Lower lobe of right lung (tissue), 2 donors: ENCODE measurements around the gene EHBP1L1. TPM values are rescaled to one million over a fixed set of nuclear protein-coding genes. Genes with fewer than 3 reads are reported as not detected.
A peak's percentile ranks its signal among the peaks of the same experiment; 100 is the strongest.

Experiments used
- ATAC-seq, 2 donors: fragments of 200-7000 bp; cut with Tn5 transposase; one replicate each; pipeline ENCODE4 v1.9.1; 2020 to 2022; ENCODE audit warnings: mild to moderate bottlenecking in 2 of 2, moderate library complexity in 2 of 2
- DNase-seq: peaks from one replicate; pipeline ENCODE4 v3.0.0-alpha.2; 2020
- H3K27ac ChIP-seq: fragments of 200-600 bp; one replicate; pipeline ENCODE4 v1.8.0; 2022
- H3K27me3 ChIP-seq: fragments of 200-600 bp; one replicate; pipeline ENCODE4 v1.8.0; 2022; ENCODE audit warnings: low read depth
- H3K36me3 ChIP-seq: fragments of 200-600 bp; one replicate; pipeline ENCODE4 v1.8.0; 2022; ENCODE audit warnings: mild to moderate bottlenecking
- H3K4me1 ChIP-seq: fragments of 200-600 bp; one replicate; pipeline ENCODE4 v1.8.0; 2022
- H3K4me3 ChIP-seq: fragments of 200-600 bp; one replicate; pipeline ENCODE4 v1.8.0; 2022; ENCODE audit warnings: mild to moderate bottlenecking
- H3K9me3 ChIP-seq: fragments of 200-600 bp; one replicate; pipeline ENCODE4 v1.8.0; 2022
- intact Hi-C: fragments of 100-400 bp; cut with DNase I; formaldehyde crosslinking; loops from one replicate; pipeline ENCODE4 v1.11.0; 2022
- total RNA-seq: library from RNA; stranded (reverse); fragmentation: NEBNext Ultra II Directional; extraction: Animal tissue kit (Norgen Biotek cat#: 25700); gene quantifications from one replicate; pipeline ENCODE4 v1.2.1, GENCODE V29; 2021
- TF ChIP-seq, protein P1 (sequence below): fragments of 200-600 bp; IDR thresholded peaks from one replicate; pipeline ENCODE4 v1.8.0; 2022; ENCODE audit warnings: antibody characterized with exemption, mild to moderate bottlenecking
- donor health status: DM: no; HTN: yes; CAD: no; lungs with severe emphysema.

Gene EHBP1L1
- total RNA-seq, 1 donor from 2014 or later, result 110 TPM

DNA sequence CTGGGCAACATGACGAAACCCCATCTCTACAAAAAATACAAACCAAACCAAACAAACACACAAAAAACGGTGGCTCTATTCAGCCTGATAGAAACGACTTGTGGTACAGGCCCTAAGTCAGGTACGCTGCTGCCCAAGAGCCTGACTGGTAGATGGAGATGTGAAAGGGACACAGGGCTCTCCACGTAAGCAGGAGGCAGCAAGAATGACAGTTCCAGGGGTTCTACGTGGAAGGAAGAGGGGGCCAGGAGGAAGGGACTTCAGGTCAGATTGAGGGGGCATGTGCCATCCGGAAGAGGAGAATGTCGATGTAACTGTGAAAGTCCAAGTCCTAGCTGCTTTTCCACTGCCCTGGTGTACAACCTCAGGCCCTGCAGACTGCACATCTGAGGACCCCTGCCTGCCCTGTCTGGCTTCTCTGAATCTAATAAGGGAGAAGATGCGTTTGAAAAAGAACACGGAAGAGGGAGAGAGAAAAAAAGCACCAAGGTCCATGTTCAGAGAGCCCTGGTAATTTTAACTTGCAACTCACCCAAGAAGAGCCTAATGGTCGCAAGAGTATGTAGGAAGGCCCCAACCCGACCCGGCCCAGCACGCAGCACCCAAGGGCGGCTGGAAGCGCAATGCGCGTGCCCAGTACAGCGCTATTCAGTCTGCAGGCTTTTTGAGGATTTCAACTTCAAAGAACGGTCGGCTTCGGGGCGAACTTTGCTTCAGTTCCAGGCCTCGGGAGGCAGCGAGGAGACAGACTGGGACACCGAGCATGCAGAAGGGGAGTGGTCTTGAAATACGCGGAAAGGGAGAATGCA is 6.5 kb upstream of the EHBP1L1 start:
- Histone ChIP-seq H3K9me3 (no peaks in the 10 kb centered on the region), H3K27me3 (no peaks in the 10 kb centered on the region), H3K4me1 (peaks cover 54% of the 10 kb centered on the region), H3K27ac (peak overlapping the region; percentile 94), H3K36me3 (peaks cover 3% of the 10 kb centered on the region), H3K4me3 (peak overlapping the region; percentile 81)
- TF ChIP-seq, protein P1, sequence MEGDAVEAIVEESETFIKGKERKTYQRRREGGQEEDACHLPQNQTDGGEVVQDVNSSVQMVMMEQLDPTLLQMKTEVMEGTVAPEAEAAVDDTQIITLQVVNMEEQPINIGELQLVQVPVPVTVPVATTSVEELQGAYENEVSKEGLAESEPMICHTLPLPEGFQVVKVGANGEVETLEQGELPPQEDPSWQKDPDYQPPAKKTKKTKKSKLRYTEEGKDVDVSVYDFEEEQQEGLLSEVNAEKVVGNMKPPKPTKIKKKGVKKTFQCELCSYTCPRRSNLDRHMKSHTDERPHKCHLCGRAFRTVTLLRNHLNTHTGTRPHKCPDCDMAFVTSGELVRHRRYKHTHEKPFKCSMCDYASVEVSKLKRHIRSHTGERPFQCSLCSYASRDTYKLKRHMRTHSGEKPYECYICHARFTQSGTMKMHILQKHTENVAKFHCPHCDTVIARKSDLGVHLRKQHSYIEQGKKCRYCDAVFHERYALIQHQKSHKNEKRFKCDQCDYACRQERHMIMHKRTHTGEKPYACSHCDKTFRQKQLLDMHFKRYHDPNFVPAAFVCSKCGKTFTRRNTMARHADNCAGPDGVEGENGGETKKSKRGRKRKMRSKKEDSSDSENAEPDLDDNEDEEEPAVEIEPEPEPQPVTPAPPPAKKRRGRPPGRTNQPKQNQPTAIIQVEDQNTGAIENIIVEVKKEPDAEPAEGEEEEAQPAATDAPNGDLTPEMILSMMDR, result no peak
- intact Hi-C loops, result no loop called here
- no peak for DNase-seq
- peak; percentile 23 to 36 for ATAC-seq

DNA sequence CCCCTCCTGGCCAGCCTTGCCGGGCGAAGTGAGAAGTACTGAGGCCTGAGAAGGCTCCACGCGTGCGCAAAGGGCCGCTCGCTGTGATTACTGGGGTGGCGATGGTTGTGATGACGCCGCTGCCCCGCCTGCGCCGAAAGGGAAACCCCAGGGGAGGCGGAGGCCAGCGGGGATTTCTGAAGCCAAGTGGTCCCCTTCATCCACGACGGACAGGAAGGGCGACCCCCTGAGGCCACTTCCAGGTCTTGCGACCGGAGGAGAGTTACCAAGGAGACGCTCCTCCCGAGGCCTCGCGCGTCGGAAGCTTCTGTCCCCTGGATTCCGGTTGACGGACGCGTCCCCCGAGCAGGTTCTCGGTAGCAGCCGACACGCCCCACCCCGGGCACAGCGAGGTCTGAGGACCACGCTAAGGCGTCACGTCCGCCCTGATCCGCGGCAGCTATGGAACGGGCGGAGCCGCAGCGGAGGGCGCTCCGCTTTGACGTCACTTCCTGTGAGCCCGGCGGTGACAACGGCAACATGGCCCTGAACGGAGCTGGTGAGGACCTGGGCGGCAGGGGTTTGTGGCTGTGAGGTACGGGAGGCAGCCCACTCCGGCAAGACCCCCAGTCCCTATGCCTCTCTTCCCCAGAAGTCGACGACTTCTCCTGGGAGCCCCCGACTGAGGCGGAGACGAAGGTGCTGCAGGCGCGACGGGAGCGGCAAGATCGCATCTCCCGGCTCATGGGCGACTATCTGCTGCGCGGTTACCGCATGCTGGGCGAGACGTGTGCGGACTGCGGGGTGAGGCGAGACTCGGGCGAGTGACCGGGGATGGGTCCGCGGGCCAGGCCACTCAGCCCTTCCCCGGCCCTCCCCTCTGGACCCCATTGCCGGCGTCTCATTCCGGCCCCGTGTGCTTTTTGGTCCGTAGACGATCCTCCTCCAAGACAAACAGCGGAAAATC is 5.6 kb upstream of the EHBP1L1 start, which contains the start of gene ZNRD2:
ZNRD2 (plus strand) TSS at position 505 of the 946 bp plus-strand sequence; CDS start at position 520, 15 bp downstream.
- TF ChIP-seq, protein P1, result peak; percentile 49
- Histone ChIP-seq H3K27ac (peak within 1 kb of the TSS; percentile 94), H3K36me3 (peaks cover 3% of the 10 kb centered on the region), H3K4me3 (peak within 1 kb of the TSS; percentile 81), H3K9me3 (no peaks in the 10 kb centered on the region), H3K27me3 (no peaks in the 10 kb centered on the region), H3K4me1 (peaks cover 60% of the 10 kb centered on the region)
- peak; percentile 89 to 91 for ATAC-seq
- intact Hi-C loops, result no loop called here
- peak; percentile 99 for DNase-seq

DNA sequence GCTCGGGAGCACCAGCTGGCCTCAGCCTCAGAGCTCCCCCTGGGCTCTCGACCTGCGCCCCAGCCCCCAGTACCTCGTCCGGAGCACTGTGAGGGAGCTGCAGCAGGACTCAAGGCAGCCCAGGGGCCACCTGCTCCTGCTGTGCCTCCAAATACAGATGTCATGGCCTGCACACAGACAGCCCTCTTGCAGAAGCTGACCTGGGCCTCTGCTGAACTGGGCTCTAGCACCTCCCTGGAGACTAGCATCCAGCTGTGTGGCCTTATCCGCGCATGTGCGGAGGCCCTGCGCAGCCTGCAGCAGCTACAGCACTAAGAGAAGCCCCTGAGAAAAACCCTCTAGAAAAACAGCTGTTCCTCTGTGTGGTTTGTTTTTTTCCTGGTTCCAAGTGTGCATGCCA is 4.4 kb upstream of the EHBP1L1 start:
- Histone ChIP-seq H3K4me3 (peak overlapping the region; percentile 81), H3K36me3 (peaks cover 3% of the 10 kb centered on the region), H3K4me1 (peaks cover 56% of the 10 kb centered on the region), H3K27ac (peak overlapping the region; percentile 94), H3K27me3 (no peaks in the 10 kb centered on the region), H3K9me3 (no peaks in the 10 kb centered on the region)
- TF ChIP-seq, protein P1, result no peak
- intact Hi-C loops, result no loop called here
- ATAC-seq (no peak), DNase-seq (no peak)

DNA sequence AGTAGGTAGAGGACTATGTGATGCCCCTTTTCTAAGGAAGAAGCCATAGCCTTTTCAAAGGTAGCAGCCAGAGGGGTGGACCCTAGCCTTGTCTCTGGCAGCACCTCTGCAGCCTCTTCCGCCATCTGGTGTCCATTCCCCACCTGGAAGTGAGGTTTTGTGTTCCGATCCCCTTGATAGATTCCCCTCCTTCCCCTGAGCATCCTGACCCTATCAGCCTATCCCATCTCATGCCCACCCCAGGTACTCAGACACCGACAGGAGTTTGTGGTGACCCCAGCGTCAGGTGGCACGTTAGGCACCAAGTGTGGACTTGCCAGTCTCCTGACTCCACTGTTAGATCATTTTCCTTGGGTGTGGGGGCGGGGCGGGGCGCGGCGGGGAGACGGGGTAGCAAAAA is 3.9 kb upstream of the EHBP1L1 start:
- Histone ChIP-seq H3K27me3 (no peaks in the 10 kb centered on the region), H3K27ac (peak overlapping the region; percentile 94), H3K4me3 (peak overlapping the region; percentile 81), H3K9me3 (no peaks in the 10 kb centered on the region), H3K4me1 (peaks cover 57% of the 10 kb centered on the region), H3K36me3 (peaks cover 3% of the 10 kb centered on the region)
- TF ChIP-seq, protein P1, result peak; percentile 13
- intact Hi-C loops, result no loop called here
- DNase-seq (no peak), ATAC-seq (no peak)

DNA sequence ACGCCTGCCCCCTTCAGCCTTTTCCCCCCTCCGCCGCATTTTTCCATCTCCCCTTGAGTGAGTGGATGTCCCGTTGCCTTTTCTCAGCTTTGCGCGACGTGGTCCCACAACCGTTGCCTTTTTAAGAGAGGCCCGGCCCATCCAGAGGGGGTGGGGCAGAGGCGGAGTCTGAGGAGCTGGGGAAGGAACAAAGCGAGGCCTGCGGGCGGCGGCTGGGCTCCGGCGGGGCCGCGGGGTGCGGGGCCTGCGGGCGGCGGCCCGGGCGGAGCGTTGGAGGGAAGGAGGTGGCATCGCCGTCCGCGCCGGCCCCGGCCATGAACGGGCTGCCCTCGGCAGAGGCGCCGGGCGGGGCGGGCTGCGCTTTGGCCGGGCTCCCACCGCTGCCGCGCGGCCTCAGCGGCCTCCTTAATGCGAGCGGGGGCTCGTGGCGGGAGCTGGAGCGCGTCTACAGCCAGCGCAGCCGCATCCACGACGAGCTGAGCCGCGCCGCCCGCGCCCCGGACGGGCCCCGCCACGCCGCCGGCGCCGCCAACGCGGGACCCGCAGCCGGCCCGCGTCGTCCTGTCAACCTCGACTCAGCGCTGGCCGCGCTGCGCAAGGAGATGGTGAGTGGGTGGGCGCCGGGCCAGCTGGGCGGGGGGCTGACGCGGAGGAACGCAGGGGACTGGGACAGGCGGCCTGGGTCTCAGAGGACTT is 3.3 kb upstream of the EHBP1L1 start, which contains the start of gene FAM89B:
FAM89B (plus strand) TSS at position 183 of the 696 bp plus-strand sequence; CDS start at position 315, 132 bp downstream.
- H3K4me1 ChIP-seq, result peaks cover 62% of the 10 kb centered on the region
- H3K27ac ChIP-seq, result peak within 1 kb of the TSS; percentile 94
- peak within 1 kb of the TSS; percentile 81 for H3K4me3 ChIP-seq
- peaks cover 3% of the 10 kb centered on the region for H3K36me3 ChIP-seq
- no peaks in the 10 kb centered on the region for H3K27me3 ChIP-seq
- TF ChIP-seq, protein P1, result no peak
- H3K9me3 ChIP-seq, result no peaks in the 10 kb centered on the region
- peak; percentile 20 to 29 for ATAC-seq
- intact Hi-C loops, result no loop called here
- peak; percentile 95 for DNase-seq
